Measurements from ENCODE around the gene MS4A8. TPM values are rescaled to one million over a fixed set of nuclear protein-coding genes. Genes with fewer than 3 reads are reported as not detected.
"Not testable (repeated sequence)": the region's sequence is repeated elsewhere in the genome, so short reads cannot be mapped to it uniquely, and the experiment has no call there.

Gene MS4A8
- total RNA-seq, 1 experiment from 2014 or later: not detected

DNA sequence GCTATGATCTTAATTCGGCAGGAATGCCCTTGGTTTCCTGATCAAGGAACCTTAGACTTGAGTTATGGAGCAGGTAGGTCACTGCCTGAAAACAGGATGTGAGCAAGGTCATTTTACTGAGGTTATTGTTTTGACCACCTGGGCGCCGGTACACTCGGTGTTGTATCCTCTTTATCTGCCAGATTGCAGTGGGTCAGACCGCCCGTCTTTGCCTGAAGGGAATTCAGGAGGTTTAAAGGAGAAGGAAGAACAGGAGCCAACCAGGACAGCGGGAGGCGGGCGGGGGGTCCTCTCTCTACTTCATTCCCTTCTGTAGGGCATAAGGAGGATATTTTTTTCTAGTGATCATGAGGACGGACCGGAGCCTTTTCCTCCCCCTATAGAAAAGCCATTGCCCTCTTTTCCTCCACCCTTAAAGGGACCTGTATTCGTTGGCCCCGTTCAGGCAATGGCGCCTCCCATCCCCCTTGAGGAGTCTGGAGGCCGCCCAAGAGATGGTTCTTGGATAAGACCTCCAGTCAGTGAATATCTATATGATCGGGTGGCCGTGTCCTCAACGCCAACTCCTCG lies 57.9 kb downstream of the MS4A8 start:
- DNase-seq (ENCODE audit: low spot score) (no peak), ATAC-seq (no peak)
- Mint-ChIP-seq H3K4me1 (peaks cover 6% of the 10 kb centered on the region), H3K27me3 (ENCODE audit: low read depth) (no peaks in the 10 kb centered on the region), H3K27ac (no peak overlapping the region), H3K36me3 (no peaks in the 10 kb centered on the region), H3K4me3 (no peak overlapping the region), H3K9me3 (peaks cover 5% of the 10 kb centered on the region)
- ChIA-PET POLR2A (no interaction called here), CTCF (interaction anchor here (0.6 to 1.7 kb wide), 20 partner anchors 8 to 503 kb away, joined by 3 to 15 read pairs (median 4); partner anchors contain the start of gene MS4A8)
- TF ChIP-seq EMX1 (CRISPR knock-in tag; IDR thresholded peaks at IDR 0.05) (no peak), HMGA2 (CRISPR knock-in tag; IDR thresholded peaks at IDR 0.05) (no peak), AR (CRISPR knock-in tag; IDR thresholded peaks at IDR 0.05) (no peak), MYBL2 (CRISPR knock-in tag; IDR thresholded peaks at IDR 0.05) (no peak), NR3C1 (CRISPR knock-in tag; conservative IDR thresholded peaks at IDR 0.05; ENCODE audit: low read depth) (no peak), USF1 (CRISPR knock-in tag; IDR thresholded peaks at IDR 0.05) (no peak), TCF7 (CRISPR knock-in tag; IDR thresholded peaks at IDR 0.05; ENCODE audit: low read depth) (no peak), MAX (CRISPR knock-in tag; IDR thresholded peaks at IDR 0.05) (no peak), ZNF232 (CRISPR knock-in tag; IDR thresholded peaks at IDR 0.05) (no peak), NFATC4 (CRISPR knock-in tag; IDR thresholded peaks at IDR 0.05) (no peak)
- TF ChIP-seq, protein P1, sequence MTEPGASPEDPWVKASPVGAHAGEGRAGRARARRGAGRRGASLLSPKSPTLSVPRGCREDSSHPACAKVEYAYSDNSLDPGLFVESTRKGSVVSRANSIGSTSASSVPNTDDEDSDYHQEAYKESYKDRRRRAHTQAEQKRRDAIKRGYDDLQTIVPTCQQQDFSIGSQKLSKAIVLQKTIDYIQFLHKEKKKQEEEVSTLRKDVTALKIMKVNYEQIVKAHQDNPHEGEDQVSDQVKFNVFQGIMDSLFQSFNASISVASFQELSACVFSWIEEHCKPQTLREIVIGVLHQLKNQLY (CRISPR knock-in tag; IDR thresholded peaks at IDR 0.05): no peak
- TF ChIP-seq, protein P2, sequence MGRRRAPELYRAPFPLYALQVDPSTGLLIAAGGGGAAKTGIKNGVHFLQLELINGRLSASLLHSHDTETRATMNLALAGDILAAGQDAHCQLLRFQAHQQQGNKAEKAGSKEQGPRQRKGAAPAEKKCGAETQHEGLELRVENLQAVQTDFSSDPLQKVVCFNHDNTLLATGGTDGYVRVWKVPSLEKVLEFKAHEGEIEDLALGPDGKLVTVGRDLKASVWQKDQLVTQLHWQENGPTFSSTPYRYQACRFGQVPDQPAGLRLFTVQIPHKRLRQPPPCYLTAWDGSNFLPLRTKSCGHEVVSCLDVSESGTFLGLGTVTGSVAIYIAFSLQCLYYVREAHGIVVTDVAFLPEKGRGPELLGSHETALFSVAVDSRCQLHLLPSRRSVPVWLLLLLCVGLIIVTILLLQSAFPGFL (CRISPR knock-in tag; IDR thresholded peaks at IDR 0.05; ENCODE audit: borderline replicate concordance): no peak

GRCh38 chr11:60758671-60759070 lies 59.3 kb downstream of the MS4A8 start:
- H3K4me3 Mint-ChIP-seq; H3K9me3 Mint-ChIP-seq; H3K27ac Mint-ChIP-seq; ATAC-seq; H3K27me3 Mint-ChIP-seq (ENCODE audit: low read depth); POLR2A ChIA-PET; H3K36me3 Mint-ChIP-seq; DNase-seq (ENCODE audit: low spot score): not testable (repeated sequence)
- peaks cover 16% of the 10 kb centered on the region for H3K4me1 Mint-ChIP-seq
- CTCF ChIA-PET: interaction anchor here (0.7 to 1.3 kb wide), 2 partner anchors 17 to 21 kb away, joined by 3 read pairs; no protein-coding TSS in a partner anchor

DNA sequence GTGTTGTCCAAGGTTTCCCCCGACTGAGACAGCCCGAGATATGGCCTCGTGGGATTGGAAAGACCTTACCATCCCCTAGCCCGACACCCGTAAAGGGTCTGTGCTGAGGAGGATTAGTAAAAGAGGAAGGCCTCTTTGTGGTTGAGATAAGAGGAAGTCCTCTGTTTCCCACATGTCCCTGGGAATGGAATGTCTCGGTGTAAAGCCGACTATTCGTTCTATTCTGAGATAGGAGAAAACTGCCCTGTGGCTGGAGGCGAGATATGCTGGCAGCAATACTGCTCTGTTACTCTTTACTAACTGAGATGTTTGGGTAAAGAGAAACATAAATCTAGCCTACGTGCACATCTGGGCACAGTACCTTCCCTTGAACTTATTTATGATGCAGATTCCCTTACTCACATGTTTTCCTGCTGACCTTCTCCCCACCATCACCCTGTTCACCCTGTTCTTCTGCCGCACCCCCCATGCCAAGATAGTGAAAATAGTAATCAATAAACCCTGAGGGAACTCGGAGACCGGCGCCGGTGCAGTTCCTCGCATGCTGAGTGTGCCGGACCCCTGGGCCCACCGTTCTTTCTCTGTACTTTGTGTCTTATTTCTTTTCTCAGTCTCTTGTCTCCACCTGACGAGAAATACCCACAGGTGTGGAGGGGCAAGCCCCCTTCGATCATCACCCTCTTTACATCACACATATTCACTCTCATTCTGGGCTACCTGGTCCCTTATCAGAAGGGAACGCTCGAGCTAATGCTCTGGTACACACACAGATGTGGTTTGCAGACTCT lies 60.2 kb downstream of the MS4A8 start:
- CTCF ChIA-PET: interaction anchor here (0.9 kb wide), 1 partner anchor 102 kb away, joined by 3 read pairs; no protein-coding TSS in a partner anchor
- H3K27me3 Mint-ChIP-seq (ENCODE audit: low read depth); POLR2A ChIA-PET; H3K9me3 Mint-ChIP-seq; ATAC-seq; H3K36me3 Mint-ChIP-seq; H3K27ac Mint-ChIP-seq; DNase-seq (ENCODE audit: low spot score); H3K4me3 Mint-ChIP-seq: not testable (repeated sequence)
- peaks cover 23% of the 10 kb centered on the region for H3K4me1 Mint-ChIP-seq
